ENCODE measurements around the gene TNNT3.

DNA sequence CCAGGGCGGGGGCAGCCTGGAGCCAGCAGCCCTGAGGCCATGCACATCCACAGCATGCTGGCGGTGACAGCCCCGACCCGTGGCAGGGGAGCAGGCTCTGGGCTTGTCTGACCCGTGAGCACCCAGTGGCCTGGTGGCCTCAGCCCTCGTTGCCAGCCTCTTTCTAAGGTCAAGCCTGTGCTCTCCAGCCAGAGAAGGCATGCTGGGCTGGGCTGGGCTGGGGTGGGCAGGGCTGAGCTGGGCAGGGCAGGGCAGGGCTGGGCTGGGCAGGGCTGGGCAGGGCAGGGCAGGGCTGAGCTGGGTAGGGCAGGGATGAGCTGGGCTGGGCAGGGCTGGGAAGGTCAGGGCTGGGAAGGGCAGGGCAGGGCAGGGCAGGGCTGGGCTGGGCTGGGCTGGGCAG lies 67.5 kb downstream of the TNNT3 start:
- TF ChIP-seq, protein P1, sequence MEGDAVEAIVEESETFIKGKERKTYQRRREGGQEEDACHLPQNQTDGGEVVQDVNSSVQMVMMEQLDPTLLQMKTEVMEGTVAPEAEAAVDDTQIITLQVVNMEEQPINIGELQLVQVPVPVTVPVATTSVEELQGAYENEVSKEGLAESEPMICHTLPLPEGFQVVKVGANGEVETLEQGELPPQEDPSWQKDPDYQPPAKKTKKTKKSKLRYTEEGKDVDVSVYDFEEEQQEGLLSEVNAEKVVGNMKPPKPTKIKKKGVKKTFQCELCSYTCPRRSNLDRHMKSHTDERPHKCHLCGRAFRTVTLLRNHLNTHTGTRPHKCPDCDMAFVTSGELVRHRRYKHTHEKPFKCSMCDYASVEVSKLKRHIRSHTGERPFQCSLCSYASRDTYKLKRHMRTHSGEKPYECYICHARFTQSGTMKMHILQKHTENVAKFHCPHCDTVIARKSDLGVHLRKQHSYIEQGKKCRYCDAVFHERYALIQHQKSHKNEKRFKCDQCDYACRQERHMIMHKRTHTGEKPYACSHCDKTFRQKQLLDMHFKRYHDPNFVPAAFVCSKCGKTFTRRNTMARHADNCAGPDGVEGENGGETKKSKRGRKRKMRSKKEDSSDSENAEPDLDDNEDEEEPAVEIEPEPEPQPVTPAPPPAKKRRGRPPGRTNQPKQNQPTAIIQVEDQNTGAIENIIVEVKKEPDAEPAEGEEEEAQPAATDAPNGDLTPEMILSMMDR (IDR thresholded peaks at IDR 0.05 in 8 of 11, conservative IDR thresholded peaks at IDR 0.05 in 3 of 11) = no peak
- TF ChIP-seq POLR2A (IDR thresholded peaks at IDR 0.05) = no peak
